NCI-H524 (cell line): ENCODE measurements around the gene BAX.
A peak's percentile ranks its signal among the peaks of the same experiment; 100 is the strongest.
"Not testable (repeated sequence)": the region's sequence is repeated elsewhere in the genome, so short reads cannot be mapped to it uniquely, and the experiment has no call there.

Experiments used
- DNase-seq, 2 experiments: peaks; one replicate each; lab custom pipeline; 2025; lab: John Stamatoyannopoulos, UW

BAX gene

GRCh38 chr19:48954595-48955307 lies at the start of gene BAX:
Gene BAX, plus strand, starts transcription at chr19:48954875. Its CDS starts 54 bp downstream, at chr19:48954929.
- peak; percentile 98 to 99 for DNase-seq

GRCh38 chr19:48905664-48906063 lies 49.0 kb upstream of the BAX start:
- no peak for DNase-seq

- DNase-seq = no peak
These were observed 48.4 kb upstream of the BAX start for GRCh38 chr19:48906324-48906723.

GRCh38 chr19:48907671-48908070 lies 47.0 kb upstream of the BAX start:
- DNase-seq = no peak

- not testable (repeated sequence) for DNase-seq
These were observed 45.1 kb upstream of the BAX start for GRCh38 chr19:48909424-48910077.

- DNase-seq = no peak
These were observed 43.9 kb upstream of the BAX start for GRCh38 chr19:48910803-48911202.

GRCh38 chr19:48913114-48913889 lies 41.4 kb upstream of the BAX start:
- no peak for DNase-seq

GRCh38 chr19:48914181-48914580 lies 40.5 kb upstream of the BAX start:
- DNase-seq = no peak

GRCh38 chr19:48915757-48916156 lies 38.9 kb upstream of the BAX start:
- DNase-seq = no peak

- no peak for DNase-seq
These were observed 36.6 kb upstream of the BAX start for GRCh38 chr19:48918071-48918470.

- DNase-seq = peak in 1 of 2 experiments; percentile 38
These were observed 35.9 kb upstream of the BAX start for GRCh38 chr19:48918801-48919247.

GRCh38 chr19:48919271-48919670 lies 35.4 kb upstream of the BAX start:
- DNase-seq = not testable (repeated sequence)

- no peak for DNase-seq
These were observed 33.7 kb upstream of the BAX start for GRCh38 chr19:48920949-48921348.

GRCh38 chr19:48921721-48922500 lies 32.8 kb upstream of the BAX start:
- no peak for DNase-seq

GRCh38 chr19:48922548-48923490 lies 31.9 kb upstream of the BAX start:
- no peak for DNase-seq

GRCh38 chr19:48925240-48925843 lies 29.3 kb upstream of the BAX start:
- DNase-seq = no peak

GRCh38 chr19:48925890-48926289 lies 28.8 kb upstream of the BAX start:
- DNase-seq = not testable (repeated sequence)

- no peak for DNase-seq
These were observed 27.8 kb upstream of the BAX start for GRCh38 chr19:48926909-48927308.

GRCh38 chr19:48927692-48928091 lies 27.0 kb upstream of the BAX start:
- DNase-seq = not testable (repeated sequence)
